RPMI7951 (cell line): ENCODE measurements around the gene SPATA16. TPM values are rescaled to one million over a fixed set of nuclear protein-coding genes. Genes with fewer than 3 reads are reported as not detected.
A peak's percentile ranks its signal among the peaks of the same experiment; 100 is the strongest.
"Not testable (repeated sequence)": the region's sequence is repeated elsewhere in the genome, so short reads cannot be mapped to it uniquely, and the experiment has no call there.

Source experiments
- DNase-seq: peaks from one replicate; pipeline ENCODE4 v3.0.0-alpha.2; 2012; ENCODE audit warnings: low read depth
- total RNA-seq: library from RNA; depleted of rRNA; stranded (reverse); fragments of >200 nt; shearing (Covaris generic); gene quantifications from 2 replicates; pipeline ENCODE4 v1.2.3, GENCODE V29; 2014; rRNA removed

The SPATA16 gene, protein sequence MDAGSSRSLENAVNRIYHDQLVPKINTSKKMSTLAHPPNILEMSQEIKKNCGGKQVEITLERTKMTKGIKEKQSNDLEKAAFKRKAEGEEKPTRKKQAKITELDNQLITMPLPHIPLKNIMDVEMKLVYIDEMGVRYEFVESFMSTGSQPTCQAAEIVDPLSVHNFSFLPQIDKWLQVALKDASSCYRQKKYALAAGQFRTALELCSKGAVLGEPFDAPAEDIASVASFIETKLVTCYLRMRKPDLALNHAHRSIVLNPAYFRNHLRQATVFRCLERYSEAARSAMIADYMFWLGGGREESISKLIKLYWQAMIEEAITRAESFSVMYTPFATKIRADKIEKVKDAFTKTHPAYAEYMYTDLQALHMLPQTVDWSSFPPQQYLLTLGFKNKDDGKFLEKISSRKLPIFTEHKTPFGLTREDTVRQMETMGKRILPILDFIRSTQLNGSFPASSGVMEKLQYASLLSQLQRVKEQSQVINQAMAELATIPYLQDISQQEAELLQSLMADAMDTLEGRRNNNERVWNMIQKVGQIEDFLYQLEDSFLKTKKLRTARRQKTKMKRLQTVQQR
- total RNA-seq = not detected in 2 replicates

DNA sequence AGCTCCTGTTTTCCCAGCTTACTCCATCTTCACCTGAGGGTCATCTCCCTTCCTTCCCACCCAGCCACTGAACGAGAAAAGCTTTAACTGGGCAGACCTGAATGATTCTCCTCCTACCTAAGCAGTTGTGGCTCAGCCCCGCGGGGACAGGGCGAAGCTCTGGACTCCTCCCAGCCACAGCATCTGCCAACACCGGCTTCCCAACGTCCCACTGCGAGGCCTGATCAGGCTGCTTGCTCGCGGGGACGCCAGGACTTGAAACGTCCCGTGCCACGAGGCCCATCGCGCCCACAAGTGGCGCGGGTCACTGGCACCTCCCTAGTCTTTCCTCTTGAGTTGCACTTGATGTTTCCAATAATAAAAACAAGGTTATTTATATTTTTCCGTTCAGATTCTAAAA is at the start of gene SPATA16:
SPATA16 (minus strand) TSS at position 250 of the 400 bp plus-strand sequence. CDS start 23,504 bp downstream, outside the sequence.
- DNase-seq = no peak

DNA sequence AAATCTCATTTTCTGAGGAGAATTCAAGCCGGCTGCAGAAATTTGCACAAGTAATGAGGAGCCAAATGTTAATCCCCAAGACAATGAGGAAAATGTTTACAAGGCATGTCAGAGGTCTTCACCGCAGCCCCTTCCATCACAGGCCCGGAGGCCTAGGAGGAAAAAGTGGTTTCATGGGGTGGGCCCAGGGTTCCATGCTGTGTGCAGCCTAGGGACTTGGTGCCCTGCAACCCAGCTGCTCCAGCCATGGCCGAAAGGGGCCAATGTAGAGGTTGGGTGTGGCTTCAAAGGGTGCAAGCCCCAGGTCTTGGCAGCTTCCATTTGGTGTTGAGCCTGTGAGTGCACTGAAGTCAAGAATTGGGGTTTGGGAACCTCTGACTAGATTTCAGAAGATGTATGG is 42.0 kb upstream of the SPATA16 start:
- DNase-seq = not testable (repeated sequence)

DNA sequence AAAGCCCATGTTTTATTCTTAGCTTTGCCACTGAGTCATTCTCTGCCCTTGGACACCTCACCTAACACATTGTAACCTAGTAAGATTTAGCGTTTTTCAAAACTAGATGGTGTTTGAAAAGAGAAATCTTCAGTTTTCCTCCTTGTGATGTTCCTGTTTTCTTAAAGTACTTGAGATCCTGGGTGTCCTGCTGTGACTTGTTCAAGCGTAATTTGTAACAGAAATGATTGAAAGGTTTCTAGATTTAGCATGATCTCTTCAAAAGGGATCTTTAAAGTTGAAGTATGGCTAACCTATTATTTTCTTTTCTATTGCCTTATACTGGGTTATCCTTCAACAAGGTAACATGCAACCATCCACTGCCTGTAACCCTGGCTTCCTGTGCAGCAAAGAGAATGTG is 32.6 kb upstream of the SPATA16 start:
- no peak for DNase-seq

DNA sequence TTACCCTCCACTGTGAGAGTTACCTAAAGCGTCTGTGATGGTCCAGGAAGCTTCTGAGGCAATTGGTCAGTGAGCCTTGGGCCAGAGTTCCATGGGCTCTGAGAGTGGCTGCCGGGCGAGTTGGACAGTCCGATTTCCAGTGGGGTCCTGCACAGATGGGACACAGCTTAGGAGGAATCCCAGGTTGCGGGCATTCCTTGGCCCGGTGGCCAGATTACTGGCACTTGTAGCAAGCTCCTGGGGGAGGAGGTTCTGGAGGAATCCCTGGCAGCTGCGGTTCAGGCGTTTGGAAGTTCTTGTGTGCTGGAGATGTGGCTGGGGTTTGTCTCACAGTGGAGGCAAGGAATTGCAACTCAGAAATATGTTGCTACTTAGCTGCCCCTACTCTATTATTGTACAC is 18.1 kb upstream of the SPATA16 start:
- not testable (repeated sequence) for DNase-seq

DNA sequence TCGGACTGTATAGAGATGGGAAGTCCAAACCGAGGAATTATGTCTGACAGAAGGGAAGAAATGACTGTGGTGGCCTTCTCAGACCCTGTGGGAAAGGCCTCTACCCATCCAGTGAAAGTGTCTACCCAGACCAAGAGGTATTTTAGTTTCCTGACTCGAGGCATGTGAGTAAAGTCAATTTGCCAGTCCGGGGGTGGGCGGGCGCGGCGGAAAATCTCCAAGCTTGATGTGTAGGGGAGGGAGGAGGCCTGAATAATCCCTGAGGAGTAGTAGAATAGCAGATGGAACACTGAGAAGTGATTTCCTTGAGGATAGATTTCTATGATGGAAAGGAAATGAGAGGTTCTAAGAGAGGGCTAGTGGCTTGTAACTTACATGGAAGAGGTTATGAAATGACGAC is 15.5 kb upstream of the SPATA16 start:
- not testable (repeated sequence) for DNase-seq

DNA sequence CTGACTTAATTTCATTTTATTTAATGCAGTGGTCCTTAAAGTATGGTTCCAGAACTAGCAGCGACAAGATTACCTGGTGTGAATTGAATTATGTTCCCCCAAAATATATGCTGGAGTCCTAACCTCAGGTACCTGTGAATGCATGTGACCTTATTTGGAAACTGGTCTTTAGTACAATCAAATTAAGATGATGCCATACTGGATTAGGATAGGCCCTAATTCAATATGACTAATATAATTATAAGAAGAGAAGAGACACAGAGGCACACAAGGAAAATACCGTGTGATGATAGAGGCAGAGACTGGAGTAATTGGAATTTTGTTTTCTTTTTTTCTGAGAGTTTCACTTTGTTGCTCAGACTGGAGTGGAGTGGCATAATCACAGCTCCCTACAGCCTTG is 12.6 kb upstream of the SPATA16 start:
- no peak for DNase-seq

DNA sequence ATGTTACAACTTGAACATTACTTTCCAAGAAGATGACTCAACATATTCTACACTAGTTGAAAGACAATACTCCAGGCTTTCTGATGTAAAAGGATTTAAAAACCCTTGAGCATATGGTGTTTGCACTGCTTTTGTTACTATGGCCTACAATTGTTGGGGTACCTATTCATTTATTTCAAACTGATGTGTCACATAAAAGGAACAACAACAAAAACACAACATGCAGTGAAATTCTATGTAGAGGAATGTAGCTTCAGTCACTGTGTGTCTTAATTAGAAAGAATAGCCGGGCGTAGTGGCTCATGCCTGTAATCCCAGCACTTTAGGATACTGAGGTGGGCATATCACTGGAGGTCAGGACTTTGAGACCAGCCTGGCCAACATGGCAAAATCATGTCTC is 1.6 kb downstream of the SPATA16 start:
- DNase-seq = no peak

DNA sequence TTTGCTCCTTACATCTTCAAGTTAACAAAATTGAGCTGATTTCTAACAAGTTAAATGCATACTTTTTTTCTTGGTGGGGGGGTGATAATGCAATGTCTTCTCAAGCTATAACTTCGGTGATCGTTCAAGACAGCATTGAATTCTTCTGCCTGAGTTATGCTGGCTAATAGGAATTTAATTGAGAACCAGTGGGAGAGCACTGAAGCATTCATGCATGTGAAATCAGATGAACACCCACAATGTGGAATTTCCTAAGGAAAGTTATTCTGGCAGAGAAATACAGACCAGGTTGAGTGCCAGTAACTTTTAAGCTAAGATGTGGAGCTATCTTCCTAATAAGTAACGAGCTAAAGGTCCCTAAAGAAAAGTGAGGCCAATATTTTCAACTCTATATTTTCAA is 3.0 kb downstream of the SPATA16 start:
- no peak for DNase-seq

DNA sequence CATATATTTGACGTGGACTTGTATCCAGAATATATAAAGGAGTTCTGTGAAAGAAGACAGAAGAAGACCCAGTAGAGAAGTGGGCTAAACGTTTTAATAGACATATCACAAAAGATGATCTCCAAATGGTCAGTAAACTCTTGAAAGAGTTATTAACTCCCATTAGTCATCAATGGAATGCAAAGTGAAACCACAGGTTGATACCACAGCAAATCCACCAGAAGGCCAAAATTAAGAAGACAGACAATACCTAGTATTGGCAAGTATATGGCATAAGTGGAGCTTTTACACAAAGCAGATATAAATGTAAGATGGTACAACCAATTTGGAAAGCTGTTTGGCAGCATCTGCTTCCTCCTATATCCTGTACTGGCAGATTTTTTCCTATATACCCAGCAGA is 6.0 kb downstream of the SPATA16 start:
- no peak for DNase-seq

DNA sequence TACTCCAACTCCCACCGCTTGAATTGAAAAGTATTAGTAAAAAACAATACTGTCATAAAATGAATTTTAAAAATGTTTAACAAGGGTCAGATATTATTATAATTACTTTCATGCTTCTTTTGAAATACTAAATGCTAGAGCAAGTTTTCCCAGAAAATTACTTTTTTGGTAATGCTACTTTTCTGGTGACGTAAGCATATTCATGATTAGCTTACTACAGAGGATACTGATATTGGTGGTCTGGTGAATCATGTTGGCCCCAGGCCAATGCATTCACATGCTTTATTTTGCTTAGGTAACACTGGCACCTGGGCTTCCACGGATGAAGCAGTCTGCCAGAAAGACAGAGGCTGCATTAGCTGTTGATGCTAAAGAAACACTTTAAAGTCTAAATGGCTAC is 12.4 kb downstream of the SPATA16 start:
- DNase-seq = no peak

DNA sequence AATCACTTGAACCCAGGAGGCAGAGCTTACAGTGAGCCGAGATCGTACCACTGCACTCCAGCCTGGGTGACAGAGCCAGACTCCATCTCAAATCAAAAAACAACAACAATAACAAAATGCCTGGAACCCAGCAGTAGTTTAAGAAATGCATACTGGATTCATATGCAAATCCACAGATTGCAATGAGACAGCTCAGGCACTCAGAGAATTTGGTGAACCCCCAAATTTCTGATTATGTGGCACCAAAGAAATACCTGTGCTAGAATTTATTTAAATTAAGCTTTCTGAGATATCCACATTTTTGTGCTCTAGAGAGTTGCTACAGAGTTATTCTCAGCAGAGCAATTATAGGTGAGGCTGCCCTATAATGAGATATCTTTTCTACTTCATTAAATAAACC is 29.7 kb downstream of the SPATA16 start:
- no peak for DNase-seq

DNA sequence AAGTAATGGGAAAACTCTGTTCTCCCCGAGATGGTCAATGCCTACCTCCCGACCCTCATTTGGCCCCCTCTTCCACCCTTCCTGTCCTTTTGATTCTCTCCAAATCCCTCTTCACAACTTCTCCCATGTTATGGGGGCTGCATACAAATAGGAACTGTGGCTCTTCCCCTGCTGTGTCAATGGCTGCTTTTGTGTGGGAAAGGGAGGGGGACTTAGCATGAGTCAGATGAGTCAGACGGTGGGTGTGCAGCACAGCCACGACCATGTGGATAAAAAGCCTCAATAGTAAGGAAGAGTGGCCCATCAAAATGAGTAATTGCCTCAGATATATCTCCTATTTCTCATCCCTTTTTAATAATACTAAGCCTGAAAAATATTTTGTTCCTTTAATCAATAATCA is 31.9 kb downstream of the SPATA16 start:
- DNase-seq = peak; percentile 5

DNA sequence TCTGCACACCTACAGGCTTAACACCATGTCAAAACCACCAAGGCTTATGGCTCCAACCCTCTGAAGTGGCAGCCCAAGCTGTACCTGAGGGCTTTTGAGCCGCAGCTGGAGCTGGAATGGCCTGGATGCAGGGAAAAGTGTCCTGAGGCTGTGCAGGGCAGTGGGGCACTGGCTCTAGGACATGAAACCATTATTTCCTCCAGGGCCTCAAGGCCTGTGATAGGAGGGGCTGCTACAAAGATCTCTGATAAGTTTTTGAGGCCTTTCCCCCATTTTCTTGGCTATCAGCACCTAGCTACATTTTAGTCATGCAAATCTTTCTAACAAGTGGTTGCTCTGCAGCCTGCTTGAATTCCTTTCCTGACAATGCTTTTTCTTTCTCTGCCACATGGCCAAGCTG is 37.6 kb downstream of the SPATA16 start:
- DNase-seq = no peak

DNA sequence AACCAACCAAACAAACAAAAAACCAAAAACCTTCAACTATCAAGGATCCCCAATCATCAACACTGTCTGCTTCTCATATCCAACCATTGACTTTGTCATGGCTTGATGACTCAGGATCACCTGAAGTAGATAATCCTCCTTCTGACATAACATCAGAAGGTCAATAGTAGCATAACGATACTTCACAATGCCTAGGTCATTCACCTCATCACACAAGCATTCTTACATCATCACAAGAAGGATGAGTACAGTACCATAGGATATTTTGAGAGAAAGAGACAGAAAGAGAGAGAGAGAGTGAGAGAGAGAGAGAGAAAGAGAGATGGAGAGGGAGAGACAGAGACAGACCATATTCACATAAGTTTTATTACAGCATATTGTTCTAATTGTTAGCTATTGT is 42.1 kb downstream of the SPATA16 start:
- DNase-seq = no peak

DNA sequence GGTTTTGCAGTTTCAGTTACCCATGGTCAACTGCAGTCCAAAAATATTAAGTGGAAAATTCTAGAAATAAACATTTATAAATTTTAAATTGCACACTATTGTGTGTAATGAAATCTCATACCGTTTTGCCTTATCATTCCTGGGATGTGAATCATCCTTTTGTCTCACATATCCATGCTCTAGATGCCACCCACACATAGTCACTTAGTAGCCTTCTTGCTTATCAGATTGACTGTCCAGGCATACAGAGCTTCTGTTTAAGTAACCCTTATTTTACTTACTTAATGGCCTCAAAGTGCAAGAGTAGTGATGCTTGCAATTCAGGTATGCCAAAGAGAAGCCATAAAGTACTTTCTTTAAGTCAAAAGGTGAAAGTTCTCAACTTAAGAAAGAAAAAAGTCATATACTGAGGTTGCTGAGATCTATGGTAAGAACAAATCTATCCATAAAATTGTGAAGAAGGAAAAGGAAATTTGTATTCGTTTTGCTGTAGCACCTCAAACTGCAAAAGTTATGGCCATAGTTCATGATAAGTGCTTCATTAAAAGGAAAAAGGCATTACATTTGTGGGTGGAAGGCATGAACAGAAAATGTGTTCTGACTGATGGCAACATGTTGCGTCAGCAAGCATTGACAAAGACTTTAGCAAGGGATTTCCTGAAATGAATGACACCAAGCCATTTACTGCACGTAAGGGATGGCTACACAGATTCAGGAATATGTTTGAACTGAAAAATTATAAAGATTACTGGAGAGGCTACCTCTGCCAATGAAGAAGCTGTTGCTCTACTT is 43.8 kb downstream of the SPATA16 start:
- DNase-seq = no peak

DNA sequence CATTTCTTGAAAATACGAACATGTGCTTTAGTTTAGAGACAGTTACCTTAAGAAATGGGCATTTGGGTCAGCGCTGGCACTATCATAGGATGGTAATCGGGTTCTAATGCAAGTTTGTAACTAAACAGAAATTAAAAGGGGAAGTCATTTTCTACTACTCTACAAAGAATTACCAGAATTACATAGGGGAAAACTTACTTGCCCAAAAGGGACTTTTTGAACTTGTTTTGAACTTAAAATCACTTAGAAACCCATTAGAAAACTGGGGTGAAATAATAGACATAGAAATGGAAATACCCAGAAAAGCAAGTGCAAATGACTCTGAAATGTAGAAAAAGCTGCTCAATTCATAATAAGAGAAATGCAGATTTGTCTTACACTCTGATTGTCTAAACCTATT is 44.9 kb downstream of the SPATA16 start:
- no peak for DNase-seq

DNA sequence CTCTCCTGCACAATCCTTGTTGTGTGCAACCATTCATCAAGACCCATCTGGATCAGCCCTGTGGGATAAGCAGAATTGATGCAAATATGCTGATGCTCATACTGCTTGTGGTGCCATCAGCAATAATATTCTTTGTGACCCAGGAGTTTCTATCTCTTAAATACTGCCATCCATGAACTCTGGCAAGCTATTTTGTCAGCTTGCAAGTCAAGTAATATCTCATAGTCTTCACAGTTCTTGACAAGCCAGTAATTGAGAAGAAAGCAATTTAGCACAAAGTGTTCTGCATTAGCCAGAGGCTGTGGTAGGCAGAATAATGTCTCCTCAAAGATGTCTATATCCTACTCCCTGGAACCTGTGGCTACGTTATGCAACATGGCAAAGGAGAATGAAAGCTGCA is 49.0 kb downstream of the SPATA16 start:
- DNase-seq = no peak

DNA sequence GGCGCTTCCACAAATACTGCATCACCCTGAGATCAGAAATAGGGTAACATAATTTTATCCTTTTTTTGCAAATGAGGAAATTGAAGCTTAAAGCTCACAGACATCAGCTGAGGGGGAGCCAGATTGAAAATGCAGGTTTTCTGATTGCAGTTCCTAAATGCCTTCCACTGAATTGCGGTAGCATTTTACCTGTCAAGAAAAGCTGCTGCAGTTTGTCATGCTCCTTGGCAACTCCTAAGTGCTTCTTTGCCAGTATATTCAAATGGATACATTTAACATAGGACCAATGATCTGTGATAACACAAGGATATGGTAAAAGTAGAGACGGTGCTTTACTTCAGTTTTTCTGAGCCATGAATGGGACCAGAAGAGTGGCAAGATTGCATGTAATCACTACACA is 50.5 kb downstream of the SPATA16 start:
- no peak for DNase-seq

DNA sequence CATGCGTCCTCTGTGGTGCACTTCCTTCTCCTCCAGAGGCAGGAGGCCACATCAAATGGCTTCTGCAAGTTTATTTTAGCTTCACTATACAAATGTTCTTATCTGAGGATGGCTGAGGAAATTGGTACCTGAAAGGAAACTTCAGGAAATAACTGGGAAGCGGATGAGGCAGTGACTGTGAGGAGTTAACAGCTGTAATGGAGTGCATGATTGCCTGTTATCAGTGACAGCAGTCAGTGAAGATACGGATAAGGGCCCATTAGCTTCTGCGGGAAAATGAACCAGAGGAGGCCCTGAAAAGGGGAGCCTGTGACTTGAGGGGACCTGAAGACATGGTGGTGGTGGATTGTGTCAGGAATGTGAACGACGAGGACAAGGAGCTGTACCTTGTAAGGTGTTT is 51.8 kb downstream of the SPATA16 start:
- DNase-seq = no peak

DNA sequence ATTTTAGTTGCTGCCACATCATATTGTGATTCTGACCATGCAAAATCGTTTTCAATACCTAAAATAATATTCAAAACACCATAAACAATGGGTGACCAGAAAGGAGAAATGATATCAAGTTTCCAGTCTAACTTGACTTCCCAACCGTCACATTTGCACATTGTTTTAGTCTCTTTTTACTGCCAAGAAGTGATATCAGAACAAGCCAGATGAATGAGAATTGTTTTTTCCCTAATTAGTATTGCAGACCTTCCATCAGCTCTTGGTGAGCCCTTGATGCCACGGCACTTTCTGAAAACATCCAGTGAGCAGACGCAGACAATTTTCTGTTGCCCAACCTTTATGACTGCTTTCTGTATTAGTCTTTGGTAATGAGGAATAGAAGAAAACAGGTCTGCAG is 62.5 kb downstream of the SPATA16 start:
- DNase-seq = no peak

DNA sequence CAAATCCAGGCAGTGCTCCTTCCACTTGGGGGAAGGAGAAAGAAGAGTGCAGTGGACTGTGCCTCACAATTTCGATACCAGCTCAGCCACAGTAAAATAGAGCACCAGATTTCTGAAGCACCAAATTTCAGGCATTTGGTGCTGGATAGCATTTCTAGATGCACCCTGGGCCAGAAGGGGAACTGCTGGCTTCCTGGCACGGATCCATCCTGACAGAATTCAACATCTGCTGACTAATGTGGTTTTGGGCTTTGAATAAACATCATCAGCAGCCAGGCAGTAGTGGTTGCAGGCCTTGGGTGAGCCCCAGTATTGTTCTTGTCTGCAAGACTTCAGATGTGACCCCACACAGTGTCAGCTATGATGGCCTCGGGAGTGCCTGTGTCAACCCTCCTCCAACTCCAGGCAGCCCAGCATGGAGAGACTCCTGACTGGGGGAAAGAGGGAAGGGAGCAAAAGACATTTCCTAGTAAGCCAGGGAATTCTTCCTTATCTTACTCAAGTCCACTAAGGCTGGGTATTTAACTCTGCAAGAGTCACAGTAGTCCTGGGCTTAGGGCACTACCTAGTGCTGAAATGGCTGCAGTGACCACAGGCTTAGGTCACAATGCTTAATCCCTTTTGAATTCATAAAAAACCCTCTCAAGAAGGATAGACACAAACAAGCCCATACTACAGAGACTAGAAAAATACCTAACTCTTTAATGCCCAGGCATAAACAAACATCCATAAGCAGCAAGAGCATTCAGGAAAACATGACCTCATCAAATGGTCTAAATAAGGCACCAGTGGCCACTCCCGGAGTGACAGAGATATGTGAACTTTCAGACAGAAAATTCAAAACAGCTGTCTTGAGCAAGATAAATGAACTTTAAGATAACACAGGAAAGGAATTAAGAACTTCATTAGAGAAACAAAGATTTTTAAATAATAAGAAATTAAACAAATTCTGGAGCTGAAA is 74.7 kb downstream of the SPATA16 start:
- peak; percentile 29 for DNase-seq

DNA sequence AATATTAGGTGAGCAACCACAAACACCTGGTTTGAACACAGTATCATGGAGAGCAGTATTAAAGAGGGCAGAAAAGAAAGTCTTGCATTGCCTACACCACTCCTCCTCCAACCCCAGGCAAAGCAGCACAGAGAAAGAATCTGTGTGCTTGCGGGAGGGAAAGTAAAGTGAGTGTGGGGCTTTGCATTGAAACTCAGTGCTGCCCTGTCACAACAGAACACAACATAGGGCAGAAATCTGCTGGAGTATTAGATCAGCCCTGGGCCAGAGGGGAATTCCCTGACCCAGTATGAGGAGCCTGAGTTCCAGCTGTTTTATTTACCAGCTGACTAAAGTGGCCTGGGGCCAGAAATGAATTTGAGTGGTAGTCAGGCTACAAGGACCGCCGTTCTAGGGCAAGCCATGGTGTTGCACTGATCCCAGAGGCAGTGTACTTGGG is 75.5 kb downstream of the SPATA16 start:
- DNase-seq = peak; percentile 24
